Retinal pigment epithelial cell (primary cell): ENCODE measurements around the gene UQCC3.
A peak's percentile ranks its signal among the peaks of the same experiment; 100 is the strongest.

Experiments used
- DNase-seq: peaks from one replicate; pipeline ENCODE4 v3.0.0-alpha.2; 2010; ENCODE audit warnings: low read depth
- H3K4me3 ChIP-seq: 2 replicates; pipeline ENCODE4 v1.5.1; 2011; ENCODE audit warnings: mild to moderate bottlenecking, low read length, control low read depth, moderate library complexity
- TF ChIP-seq, protein P1 (sequence below): conservative IDR thresholded peaks from 2 replicates; pipeline ENCODE4 v1.5.1; 2011; ENCODE audit warnings: low read depth, low read length, control low read depth, inconsistent platforms

UQCC3 gene

DNA sequence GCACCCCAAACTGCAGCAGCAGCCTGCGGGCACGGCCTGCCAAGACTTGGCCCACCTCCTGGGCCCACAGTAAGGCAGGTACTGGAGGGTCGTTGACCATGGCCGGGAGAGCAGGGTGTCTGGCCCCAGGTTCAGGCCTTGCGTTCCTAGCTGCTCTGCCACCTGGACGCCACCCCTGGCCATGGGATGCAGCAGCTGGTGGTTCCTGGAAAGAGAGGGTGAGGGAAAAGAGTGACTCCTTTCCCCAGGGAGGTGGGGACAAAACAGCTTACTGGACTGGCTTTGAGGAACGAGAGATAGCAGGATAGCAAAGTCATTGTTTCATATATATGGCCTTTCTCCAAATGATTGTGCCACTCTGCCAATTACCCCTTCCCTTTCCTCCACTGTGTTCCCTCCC, 33.9 kb downstream of the UQCC3 start:
- DNase-seq, result no peak
- TF ChIP-seq, protein P1, sequence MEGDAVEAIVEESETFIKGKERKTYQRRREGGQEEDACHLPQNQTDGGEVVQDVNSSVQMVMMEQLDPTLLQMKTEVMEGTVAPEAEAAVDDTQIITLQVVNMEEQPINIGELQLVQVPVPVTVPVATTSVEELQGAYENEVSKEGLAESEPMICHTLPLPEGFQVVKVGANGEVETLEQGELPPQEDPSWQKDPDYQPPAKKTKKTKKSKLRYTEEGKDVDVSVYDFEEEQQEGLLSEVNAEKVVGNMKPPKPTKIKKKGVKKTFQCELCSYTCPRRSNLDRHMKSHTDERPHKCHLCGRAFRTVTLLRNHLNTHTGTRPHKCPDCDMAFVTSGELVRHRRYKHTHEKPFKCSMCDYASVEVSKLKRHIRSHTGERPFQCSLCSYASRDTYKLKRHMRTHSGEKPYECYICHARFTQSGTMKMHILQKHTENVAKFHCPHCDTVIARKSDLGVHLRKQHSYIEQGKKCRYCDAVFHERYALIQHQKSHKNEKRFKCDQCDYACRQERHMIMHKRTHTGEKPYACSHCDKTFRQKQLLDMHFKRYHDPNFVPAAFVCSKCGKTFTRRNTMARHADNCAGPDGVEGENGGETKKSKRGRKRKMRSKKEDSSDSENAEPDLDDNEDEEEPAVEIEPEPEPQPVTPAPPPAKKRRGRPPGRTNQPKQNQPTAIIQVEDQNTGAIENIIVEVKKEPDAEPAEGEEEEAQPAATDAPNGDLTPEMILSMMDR, result peak; percentile 10
- H3K4me3 ChIP-seq, result peak overlapping the region; percentile 62

DNA sequence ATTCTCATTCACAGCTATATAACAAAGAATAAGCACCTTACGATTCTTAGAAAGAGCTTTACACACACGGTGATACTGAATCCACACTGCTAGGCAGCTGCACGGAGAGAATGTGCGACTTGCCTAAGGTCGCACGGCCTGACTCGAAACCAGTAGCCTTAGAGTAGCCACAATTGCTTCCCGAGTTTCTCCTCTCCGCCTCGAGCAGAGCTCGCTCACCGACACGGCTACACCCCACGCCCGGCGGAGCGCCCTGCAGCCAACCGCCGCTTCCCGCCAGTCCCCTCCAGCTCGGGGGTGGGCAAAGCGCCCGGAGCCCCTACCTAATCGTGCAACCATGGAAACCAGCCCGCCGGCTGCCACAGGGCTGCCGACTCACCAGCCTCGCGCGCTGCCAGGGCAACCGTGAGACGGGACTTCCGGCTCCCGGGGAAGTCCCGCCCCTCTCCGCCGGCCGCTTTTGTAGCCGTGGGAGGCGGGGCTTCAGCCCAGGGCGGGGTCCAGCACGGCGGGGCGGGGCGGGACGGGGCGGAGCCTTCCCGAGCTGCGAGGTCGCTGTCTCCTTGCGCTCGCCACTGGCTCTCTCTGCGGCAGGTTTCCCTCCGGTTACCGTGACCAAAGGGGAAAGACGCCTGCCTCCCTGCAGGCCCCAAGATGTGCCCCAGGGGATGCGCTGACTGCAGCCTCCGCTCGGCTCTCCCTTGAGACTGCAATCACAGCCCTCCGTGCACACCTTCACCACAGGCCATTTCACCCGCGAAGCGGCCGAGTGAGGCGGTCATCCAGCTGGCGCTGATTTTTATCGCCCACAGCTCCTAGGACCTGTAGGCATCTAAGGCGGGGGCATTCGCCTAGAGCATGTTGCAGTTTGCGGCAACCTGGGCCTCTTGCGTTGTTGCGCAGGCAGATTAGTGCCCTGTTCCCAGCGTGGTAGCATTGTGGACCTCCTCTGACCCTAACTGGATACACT, 34.7 kb downstream of the UQCC3 start:
- DNase-seq, result peak; percentile 80
- TF ChIP-seq, protein P1, result no peak
- peak overlapping the region; percentile 62 for H3K4me3 ChIP-seq

DNA sequence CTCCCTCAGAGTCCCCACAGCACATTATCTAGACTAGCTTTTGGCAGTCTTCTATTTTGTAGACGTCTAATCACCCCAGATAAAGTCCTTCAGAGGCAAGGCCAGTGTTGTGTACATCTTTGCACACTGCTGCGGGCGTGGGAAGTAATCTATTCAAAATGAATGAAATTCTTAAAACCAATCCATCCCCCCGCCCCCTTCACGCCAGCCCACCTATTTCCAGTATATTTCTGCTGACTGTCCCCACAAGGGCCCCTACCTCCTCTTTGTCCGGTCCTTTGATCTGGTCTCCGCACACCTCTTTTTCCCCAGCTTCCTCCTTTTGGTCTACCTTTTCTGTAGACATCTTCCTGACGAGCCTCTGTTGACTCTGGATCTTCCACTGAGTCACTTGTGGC, 35.4 kb downstream of the UQCC3 start:
- DNase-seq, result no peak
- peak overlapping the region; percentile 49 for H3K4me3 ChIP-seq
- TF ChIP-seq, protein P1, result no peak

GRCh38 chr11:62707277-62707861, 35.9 kb downstream of the UQCC3 start, which contains the start of the genes BSCL2 and GNG3:
BSCL2 (minus strand) TSS chr11:62707424; CDS start chr11:62707195, 229 bp downstream.
GNG3 (plus strand) TSS chr11:62707676; CDS start chr11:62708296, 620 bp downstream.
- TF ChIP-seq, protein P1, result no peak
- no peak for DNase-seq
- H3K4me3 ChIP-seq, result peak within 1 kb of the TSS; percentile 49

DNA sequence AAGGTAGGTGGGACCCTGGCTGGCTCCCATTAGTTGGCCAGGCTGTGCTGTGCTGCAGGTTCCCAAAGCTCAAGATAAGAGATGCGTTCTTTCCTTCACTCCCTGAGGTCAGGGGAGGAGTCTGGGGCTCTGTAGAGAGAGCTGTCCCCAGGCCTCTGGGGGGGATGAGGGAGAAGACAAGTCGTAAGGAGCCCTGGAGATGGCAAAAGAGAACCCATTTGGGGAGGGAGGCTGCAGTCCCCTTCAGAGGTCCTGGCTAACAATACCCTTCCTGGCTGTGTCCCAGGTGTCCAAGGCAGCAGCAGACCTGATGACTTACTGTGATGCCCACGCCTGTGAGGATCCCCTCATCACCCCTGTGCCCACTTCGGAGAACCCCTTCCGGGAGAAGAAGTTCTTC, 36.9 kb downstream of the UQCC3 start:
- TF ChIP-seq, protein P1, result no peak
- no peak overlapping the region for H3K4me3 ChIP-seq
- no peak for DNase-seq

DNA sequence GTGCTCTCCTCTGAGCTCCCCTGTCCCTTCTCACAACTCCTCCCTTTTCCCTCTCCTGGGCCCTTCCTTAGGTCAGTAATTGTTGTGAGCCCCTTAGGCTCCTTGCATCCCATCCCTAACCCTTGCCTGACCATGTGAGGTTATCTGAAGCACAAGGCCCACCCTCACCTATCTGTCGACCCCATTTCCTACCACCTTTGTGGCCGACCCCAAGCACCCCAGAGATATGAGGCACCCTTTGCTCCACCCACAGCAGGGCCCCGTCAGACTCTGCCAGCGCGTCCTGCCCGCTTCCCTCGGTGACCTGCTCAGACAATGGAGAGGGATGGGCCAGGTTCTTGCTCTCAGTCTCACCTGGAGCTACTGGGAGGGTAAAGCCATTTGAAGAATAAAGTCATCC, 37.3 kb downstream of the UQCC3 start:
- TF ChIP-seq, protein P1, result no peak
- no peak for DNase-seq
- H3K4me3 ChIP-seq, result peak overlapping the region; percentile 71
